ENCODE data around the gene NOL4L.

Gene NOL4L

DNA sequence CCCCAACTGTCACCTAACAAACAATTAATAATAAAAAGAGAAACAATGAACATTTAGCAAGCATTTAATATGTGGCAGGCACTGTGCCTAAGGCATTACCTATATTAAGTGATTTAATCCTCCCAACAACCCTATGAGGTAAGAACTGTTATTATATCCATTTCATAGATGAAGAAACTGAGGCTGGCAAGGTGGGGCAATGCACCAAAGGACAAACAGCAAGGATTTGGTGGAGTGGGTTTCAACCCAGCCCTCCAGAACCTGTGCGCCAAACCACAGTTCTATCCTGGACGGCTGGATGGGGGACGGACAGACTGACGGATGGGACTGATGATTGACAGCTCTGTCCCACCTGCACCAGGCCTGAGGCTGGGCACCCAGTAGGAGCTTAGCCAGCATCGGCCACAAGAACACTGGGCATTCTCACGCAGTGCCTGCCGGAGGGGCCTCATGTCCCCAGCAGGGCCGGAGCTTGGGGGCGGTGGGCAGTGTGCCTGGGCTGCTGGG, 24.6 kb downstream of the NOL4L start:
- no peak for DNase-seq

- DNase-seq, result no peak
Observed at GRCh38 chr20:32559753-32560380, 25.3 kb downstream of the NOL4L start.

GRCh38 chr20:32559205-32559752, 25.9 kb downstream of the NOL4L start:
- no peak for DNase-seq

DNA sequence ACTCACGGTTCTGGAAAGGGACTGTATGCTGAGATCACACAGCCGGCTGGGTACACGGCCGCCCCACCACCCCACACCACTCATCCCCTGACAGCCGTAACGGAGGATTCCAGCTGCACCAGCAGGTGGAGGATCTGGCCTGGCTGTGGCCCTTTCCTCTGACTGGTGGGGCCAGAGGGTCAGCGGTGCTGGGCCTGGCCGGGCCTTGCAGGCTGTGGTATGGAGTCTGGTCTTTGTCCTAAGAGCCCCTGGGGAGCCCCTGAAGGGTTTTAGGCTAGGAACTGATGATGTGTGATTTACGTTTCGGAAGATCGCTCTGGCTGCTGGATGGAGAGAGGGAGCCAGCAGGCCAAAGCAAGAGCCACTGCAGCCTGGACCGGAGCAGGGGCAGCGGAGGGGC, 26.6 kb downstream of the NOL4L start:
- DNase-seq, result no peak

- no peak for DNase-seq
Observed at GRCh38 chr20:32557319-32557718, 27.8 kb downstream of the NOL4L start.

DNA sequence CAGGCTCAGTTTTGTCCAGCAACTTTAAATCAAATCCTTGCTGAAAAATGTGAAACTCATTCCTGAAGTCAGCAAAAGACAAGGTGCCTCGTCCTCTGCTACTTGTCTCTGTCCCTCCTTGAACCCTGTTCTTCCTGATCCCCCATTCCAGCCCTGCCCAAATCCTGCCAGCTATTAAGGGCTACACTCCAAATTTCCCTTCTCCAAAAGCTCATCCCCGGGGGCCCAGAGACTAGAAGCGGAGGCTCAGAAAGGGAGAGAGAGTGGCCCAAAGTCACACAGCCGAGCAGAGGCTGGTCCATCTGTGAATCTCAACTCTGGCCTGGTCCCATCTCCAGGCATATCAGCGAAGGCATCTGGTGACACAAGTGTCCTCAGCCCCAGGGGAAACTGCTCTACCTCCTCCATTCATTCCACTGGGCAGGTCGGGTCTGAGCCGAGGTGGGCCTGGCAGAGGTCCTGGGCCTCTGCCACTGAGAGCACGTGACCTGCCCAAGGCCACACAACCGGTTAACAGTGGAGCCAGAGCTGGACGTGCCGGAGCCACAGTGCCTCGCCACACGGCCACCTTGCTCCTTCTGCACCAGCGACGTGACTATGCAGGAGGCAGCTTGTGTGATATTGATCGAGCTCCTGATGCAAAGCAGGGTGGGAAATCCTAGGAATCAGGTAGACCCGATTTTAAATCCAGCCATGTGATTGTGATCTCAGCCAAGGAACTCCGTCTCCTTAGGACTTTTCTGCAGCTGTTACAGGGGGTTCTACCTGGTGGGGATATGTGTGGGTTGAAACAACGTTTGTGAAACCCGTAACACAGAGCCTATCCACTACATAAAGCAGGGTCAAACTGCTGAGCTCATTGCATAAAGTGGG, 28.6 kb downstream of the NOL4L start:
- DNase-seq, result no peak

GRCh38 chr20:32555584-32555983, 29.5 kb downstream of the NOL4L start:
- no peak for DNase-seq

GRCh38 chr20:32554965-32555289, 30.2 kb downstream of the NOL4L start:
- no peak for DNase-seq

- DNase-seq, result no peak
Observed at GRCh38 chr20:32553618-32554017, 31.5 kb downstream of the NOL4L start.

DNA sequence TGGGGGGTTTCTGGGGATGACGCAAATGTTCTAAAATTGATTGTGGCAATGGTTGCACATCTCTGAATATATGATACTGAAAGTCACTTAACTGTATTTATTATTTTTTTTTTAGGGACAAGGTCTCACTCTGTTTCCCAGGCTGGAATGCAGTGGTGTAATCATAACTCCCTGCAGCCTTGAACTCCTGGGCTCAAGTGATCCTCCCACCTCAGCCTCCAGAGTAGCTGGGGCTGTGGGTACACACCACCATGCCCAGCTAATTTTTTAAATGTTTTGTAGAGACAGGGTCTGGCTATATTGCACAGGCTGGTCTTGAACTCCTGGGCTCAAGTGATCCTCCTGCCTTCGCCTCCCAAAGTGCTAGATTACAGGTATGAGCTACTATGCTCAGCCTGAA, 33.4 kb downstream of the NOL4L start:
- no peak for DNase-seq

DNA sequence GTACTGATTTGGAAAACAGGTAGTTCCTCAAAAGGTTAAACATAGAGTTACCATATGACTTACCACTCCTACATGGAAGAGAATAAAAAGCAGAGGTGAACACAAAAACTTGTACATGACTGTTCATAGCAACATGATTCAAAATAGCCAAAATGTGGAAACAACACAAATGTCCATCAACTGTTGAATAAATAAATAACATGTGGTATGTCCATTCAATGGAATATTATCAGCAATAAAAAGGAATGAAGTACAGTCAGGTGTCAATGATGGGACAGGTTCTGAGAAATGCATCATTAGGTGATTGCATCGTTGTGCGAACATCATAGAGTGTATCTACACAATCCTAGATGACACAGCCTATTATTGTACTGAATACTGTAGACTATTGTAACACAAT, 35.3 kb downstream of the NOL4L start:
- DNase-seq, result no peak

DNA sequence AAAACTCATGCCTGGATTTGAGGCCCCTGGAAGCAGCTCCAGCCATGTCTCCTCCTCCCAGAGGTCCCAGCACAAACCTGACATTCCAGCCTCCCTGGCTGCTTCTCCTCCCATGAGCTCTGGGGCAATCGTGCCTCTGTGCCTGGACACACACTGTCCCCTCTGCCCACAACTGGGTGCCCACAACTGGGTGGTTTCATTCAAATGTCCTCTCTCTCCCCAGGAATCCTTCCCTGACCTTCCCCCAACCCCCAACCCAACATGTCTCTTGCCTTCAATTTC, 37.4 kb downstream of the NOL4L start:
- no peak for DNase-seq

GRCh38 chr20:32546918-32547752, 38.0 kb downstream of the NOL4L start:
- DNase-seq, result no peak

DNA sequence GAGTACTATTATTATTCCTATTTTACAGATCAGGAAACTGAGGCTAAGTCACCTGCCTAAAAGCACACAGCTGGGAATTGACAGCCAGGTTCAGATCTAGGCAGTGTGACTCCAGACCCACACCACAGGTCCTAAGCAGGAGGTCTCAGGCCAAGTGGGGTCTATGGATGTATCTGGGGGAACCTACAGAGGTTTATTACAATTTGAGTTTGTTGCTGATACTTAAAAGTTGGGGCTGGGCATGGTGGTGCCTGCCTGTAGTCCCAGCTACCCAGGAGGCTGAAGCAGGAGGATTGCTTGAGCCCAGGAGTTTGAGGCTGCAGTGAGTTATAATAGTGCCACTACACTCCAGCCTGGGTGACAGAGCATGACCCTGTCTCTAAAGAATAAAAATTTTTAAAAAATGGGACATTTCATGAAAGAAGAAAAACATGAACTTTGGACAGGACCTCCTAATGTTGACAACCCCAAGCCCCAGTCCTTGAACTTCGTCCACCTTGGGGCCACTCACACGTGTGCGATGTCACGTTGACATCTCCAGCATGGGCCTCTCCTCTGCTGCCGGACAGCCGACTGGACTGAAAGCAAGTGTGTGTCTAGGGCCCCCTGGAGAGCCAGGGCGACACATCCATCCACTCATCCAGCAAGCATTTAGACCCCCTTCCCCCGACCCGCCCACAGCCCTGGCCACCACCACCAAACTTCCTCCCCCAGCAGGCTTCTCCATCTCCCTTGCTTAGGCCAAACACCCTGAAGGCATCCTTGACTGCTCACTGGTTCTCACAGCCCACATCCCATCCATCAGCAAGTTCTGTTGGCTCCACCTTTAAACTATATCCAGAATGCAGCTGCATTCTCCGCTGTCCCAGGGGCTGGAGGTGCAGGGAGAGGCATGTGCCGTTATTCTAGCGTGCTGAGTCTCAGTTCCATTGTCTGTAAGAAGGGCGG, 40.0 kb downstream of the NOL4L start:
- no peak for DNase-seq

DNA sequence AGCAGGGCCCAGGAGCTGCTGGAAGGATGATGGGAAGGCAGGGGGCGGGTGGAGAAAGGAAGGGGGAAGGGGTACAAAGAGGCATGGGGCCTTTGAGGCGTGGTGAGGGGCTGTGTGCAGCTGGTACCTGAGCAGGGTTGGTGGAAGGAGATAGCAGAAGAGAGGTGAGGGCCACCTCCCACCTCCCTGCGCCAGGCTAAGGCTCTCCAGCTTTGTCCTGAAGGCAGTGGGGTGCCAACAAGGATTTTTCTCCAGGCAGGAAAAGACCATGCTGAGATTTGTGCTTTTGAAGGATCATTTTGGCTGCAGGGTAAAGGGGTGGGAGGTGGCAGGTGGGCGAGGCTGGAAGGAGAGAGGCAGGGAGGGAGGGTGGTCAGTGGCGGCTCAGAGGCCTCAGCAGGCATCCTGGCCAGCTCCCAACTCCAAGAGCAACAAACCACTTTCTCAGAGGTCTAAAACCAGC, 40.8 kb downstream of the NOL4L start:
- DNase-seq, result no peak

GRCh38 chr20:32543570-32544259, 41.4 kb downstream of the NOL4L start:
- no peak for DNase-seq

GRCh38 chr20:32542259-32542615, 42.9 kb downstream of the NOL4L start:
- no peak for DNase-seq

GRCh38 chr20:32541323-32542258, 43.5 kb downstream of the NOL4L start:
- no peak for DNase-seq

DNA sequence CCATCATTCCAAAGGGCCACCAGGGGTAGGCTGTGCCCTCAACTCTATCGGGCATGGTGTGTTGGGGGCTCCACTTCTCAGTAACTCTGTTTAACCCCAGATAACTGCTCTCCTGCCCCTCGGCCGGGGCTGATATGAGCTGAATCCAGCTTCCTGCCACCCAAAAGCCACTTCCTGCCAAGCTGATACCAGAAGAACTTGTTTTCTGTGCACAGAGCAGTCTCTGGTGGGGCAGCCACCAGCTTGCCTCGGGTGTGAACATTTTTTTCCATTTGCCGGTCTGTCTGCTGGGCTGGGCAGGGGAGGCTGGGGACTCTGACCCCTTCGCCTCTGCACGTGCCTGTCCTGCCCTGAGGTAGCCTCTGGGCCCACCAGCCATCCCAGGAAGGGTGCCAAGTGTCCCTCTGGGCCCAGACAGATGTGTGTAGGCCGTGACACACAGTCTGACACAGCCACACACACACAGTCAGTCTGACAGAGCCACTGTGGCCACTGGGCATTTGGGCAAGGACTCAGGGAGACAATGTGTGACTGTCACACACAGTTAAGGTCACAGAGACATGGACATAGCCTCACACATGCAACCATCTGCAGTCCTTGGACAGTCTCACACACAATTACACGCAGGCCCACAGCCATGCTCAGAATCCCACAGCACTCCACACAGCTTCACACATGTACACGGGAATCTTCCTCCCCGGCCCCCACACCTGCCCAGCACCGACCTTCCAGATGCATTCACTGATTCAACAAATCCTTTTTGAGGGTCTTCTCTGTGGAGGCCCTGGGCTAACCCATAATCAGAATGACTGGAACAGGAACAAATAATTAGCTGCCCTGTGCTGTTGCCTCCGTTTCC, 45.1 kb downstream of the NOL4L start:
- no peak for DNase-seq

Measured in amniotic stem cell (primary cell).